GM10266 (cell line): ENCODE measurements around the gene SCYGR2.
"Not testable (repeated sequence)": the region's sequence is repeated elsewhere in the genome, so short reads cannot be mapped to it uniquely, and the experiment has no call there.

ENCODE experiments used
- DNase-seq: peaks from one replicate; pipeline ENCODE4 v3.0.0; 2012; ENCODE audit errors: extremely low spot score
- CTCF ChIP-seq: IDR thresholded peaks from 2 replicates; pipeline ENCODE4 v1.5.1; 2012; ENCODE audit warnings: mild to moderate bottlenecking, low read depth; ENCODE audit not compliant: control insufficient read depth, insufficient read depth; ENCODE audit errors: missing control alignments

The SCYGR2 gene

GRCh38 chr2:227598835-227599503 lies at the start of gene SCYGR2:
SCYGR2 (plus strand) TSS chr2:227598893; CDS start chr2:227598893, 0 bp downstream.
- not testable (repeated sequence) for DNase-seq

GRCh38 chr2:227551836-227552235 lies 46.9 kb upstream of the SCYGR2 start:
- no peak for TF ChIP-seq CTCF
- DNase-seq, result no peak

GRCh38 chr2:227562581-227562980 lies 36.1 kb upstream of the SCYGR2 start:
- TF ChIP-seq CTCF, result no peak
- no peak for DNase-seq

- DNase-seq, result no peak
- no peak for TF ChIP-seq CTCF
Observed at GRCh38 chr2:227565080-227565479, 33.6 kb upstream of the SCYGR2 start.

GRCh38 chr2:227566012-227566411 lies 32.7 kb upstream of the SCYGR2 start:
- no peak for TF ChIP-seq CTCF
- DNase-seq, result no peak

- no peak for DNase-seq
Observed at GRCh38 chr2:227568852-227569169, 29.9 kb upstream of the SCYGR2 start.

GRCh38 chr2:227570615-227571014 lies 28.1 kb upstream of the SCYGR2 start:
- DNase-seq, result no peak
- TF ChIP-seq CTCF, result no peak

More at GRCh38 chr2:227568852-227569169, 29.9 kb upstream of the SCYGR2 start:
- no peak for TF ChIP-seq CTCF

GRCh38 chr2:227576110-227576509 lies 22.6 kb upstream of the SCYGR2 start:
- DNase-seq, result no peak
- TF ChIP-seq CTCF, result no peak
